ENCODE data around the gene CLIC1.

Gene CLIC1

GRCh38 chr6:31771992-31772358, 35.6 kb upstream of the CLIC1 start:
- TF ChIP-seq PKNOX1 (IDR thresholded peaks at IDR 0.05) (no peak), ELF4 (IDR thresholded peaks at IDR 0.05) (no peak), FOXA1 (IDR thresholded peaks at IDR 0.05) (no peak), HDGF (IDR thresholded peaks at IDR 0.05; ENCODE audit: borderline replicate concordance) (no peak)
- CTCF ChIA-PET, result no interaction called here
- POLR2A ChIA-PET, result interaction anchor here (1.8 kb wide), 1 partner anchor 56 kb away, joined by 9 read pairs; the partner anchor contains the start of gene HSPA1B
- no peak for DNase-seq (ENCODE audit: extremely low spot score)

DNA sequence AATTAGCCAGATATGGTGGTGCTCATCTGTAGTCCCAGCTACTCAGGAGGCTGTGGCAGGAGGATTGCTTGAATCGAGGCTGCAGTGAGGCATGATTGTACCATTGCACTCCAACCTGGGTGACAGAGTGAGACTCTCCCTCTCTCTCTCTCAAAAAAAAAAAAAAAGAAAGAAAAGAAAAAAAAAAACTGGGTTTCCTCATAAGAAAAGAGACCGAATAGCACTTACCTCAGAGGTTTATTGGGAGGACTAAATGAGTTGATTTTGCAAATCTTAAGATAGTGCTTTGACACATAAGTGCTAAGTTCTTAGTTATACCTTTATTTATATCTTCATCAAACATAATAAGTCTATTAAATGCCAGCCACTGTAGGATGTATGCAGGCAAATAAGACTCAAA, 34.5 kb upstream of the CLIC1 start:
- DNase-seq (ENCODE audit: extremely low spot score), result no peak
- 0 out of 2 replicates have a peak, but pooled peaks have one; percentile 45 for TF ChIP-seq ZNF384 (IDR thresholded peaks at IDR 0.05)
- no peak for TF ChIP-seq L3MBTL2 (conservative IDR thresholded peaks at IDR 0.05)
- no peak for TF ChIP-seq CTBP1 (IDR thresholded peaks at IDR 0.05; ENCODE audit: borderline replicate concordance)
- no peak for TF ChIP-seq FOXK2 (IDR thresholded peaks at IDR 0.05)
- TF ChIP-seq ARNT (IDR thresholded peaks at IDR 0.05), result no peak
- CTCF ChIA-PET, result interaction anchor here (0.9 to 3.1 kb wide), 4 partner anchors 20 to 172 kb away, joined by 3 to 13 read pairs (median 8); partner anchors contain the start of gene DDAH2
- POLR2A ChIA-PET, result interaction anchor here (0.6 to 1.2 kb wide), 2 partner anchors 41 to 70 kb away, joined by 4 to 7 read pairs; no protein-coding TSS in a partner anchor

GRCh38 chr6:31769684-31770371, 33.5 kb upstream of the CLIC1 start:
- CTCF ChIA-PET, result interaction anchor here (0.5 to 3.1 kb wide), 21 partner anchors 9 to 171 kb away, joined by 3 to 19 read pairs (median 4); partner anchors contain the start of genes ABHD16A, DDAH2, LY6G5C and MSH5
- POLR2A ChIA-PET, result interaction anchor here (0.6 to 1.4 kb wide), 8 partner anchors 30 to 105 kb away, joined by 3 to 8 read pairs (median 5); partner anchors contain the start of genes CLIC1, GPANK1, HSPA1A and HSPA1B
- DNase-seq (ENCODE audit: extremely low spot score), result peak; percentile 95
- TF ChIP-seq HDGF (IDR thresholded peaks at IDR 0.05; ENCODE audit: borderline replicate concordance) (no peak), CTBP1 (IDR thresholded peaks at IDR 0.05; ENCODE audit: borderline replicate concordance) (no peak), SUZ12 (IDR thresholded peaks at IDR 0.05) (no peak), SP1 (IDR thresholded peaks at IDR 0.05) (no peak), PKNOX1 (IDR thresholded peaks at IDR 0.05) (peak; percentile 76), ELF4 (IDR thresholded peaks at IDR 0.05) (no peak), BHLHE40 (IDR thresholded peaks at IDR 0.05; ENCODE audit: borderline replicate concordance) (no peak), ARNT (IDR thresholded peaks at IDR 0.05) (no peak)

- TF ChIP-seq NFRKB (IDR thresholded peaks at IDR 0.05) (no peak), ZNF384 (IDR thresholded peaks at IDR 0.05) (no peak), L3MBTL2 (conservative IDR thresholded peaks at IDR 0.05) (no peak), SUZ12 (IDR thresholded peaks at IDR 0.05) (no peak), HDGF (IDR thresholded peaks at IDR 0.05; ENCODE audit: borderline replicate concordance) (no peak), FOXM1 (IDR thresholded peaks at IDR 0.05; ENCODE audit: borderline replicate concordance) (no peak), TARDBP (IDR thresholded peaks at IDR 0.05) (no peak), PKNOX1 (IDR thresholded peaks at IDR 0.05) (no peak), FOXA1 (IDR thresholded peaks at IDR 0.05) (no peak)
- ChIA-PET POLR2A (interaction anchor here (1.4 kb wide), 1 partner anchor 59 kb away, joined by 7 read pairs; the partner anchor contains the start of gene HSPA1B), CTCF (interaction anchor here (0.6 to 3.1 kb wide), 9 partner anchors 16 to 88 kb away, joined by 3 to 19 read pairs (median 7); partner anchors contain the start of genes ABHD16A, DDAH2, LY6G5C and MSH5)
- no peak for DNase-seq (ENCODE audit: extremely low spot score)
These were observed 32.3 kb upstream of the CLIC1 start for GRCh38 chr6:31768363-31769257.

GRCh38 chr6:31767096-31767645, 30.8 kb upstream of the CLIC1 start:
- TF ChIP-seq PKNOX1 (IDR thresholded peaks at IDR 0.05) (no peak), FOXM1 (IDR thresholded peaks at IDR 0.05; ENCODE audit: borderline replicate concordance) (no peak), NFRKB (IDR thresholded peaks at IDR 0.05) (no peak), SP1 (IDR thresholded peaks at IDR 0.05) (no peak), L3MBTL2 (conservative IDR thresholded peaks at IDR 0.05) (no peak), FOXA1 (IDR thresholded peaks at IDR 0.05) (no peak), ELF4 (IDR thresholded peaks at IDR 0.05) (no peak), HDGF (IDR thresholded peaks at IDR 0.05; ENCODE audit: borderline replicate concordance) (no peak)
- ChIA-PET POLR2A (interaction anchor here (1.7 kb wide), 1 partner anchor 60 kb away, joined by 5 read pairs; the partner anchor contains the start of gene HSPA1B), CTCF (no interaction called here)
- no peak for DNase-seq (ENCODE audit: extremely low spot score)
